ENCODE data around the gene KCND3.

GRCh38 chr1:111725192-111725591, 264.3 kb downstream of the KCND3 start:
- TF ChIP-seq CTCF (IDR thresholded peaks at IDR 0.05; ENCODE audit: low read depth, low read length, missing input control) (no peak), FOXA1 (IDR thresholded peaks at IDR 0.05) (no peak), MAX (IDR thresholded peaks at IDR 0.05) (no peak), RXRA (IDR thresholded peaks at IDR 0.05) (no peak), SP1 (IDR thresholded peaks at IDR 0.05) (no peak), TAF1 (conservative IDR thresholded peaks at IDR 0.05) (no peak), RAD21 (IDR thresholded peaks at IDR 0.05) (no peak), REST (IDR thresholded peaks at IDR 0.05) (no peak), YY1 (IDR thresholded peaks at IDR 0.05) (no peak), ATF3 (IDR thresholded peaks at IDR 0.05) (no peak)
